Upper lobe of left lung (tissue), 6 donors: ENCODE measurements around the gene ASB3. TPM values are rescaled to one million over a fixed set of nuclear protein-coding genes. Genes with fewer than 3 reads are reported as not detected.
"Not testable (repeated sequence)": the region's sequence is repeated elsewhere in the genome, so short reads cannot be mapped to it uniquely, and the experiment has no call there.

Source experiments
- ATAC-seq, 2 donors: fragments of 200-7000 bp; cut with Tn5 transposase; one replicate each; pipeline ENCODE4 v1.9.1; 2022; ENCODE audit warnings: mild to moderate bottlenecking in 2 of 2, moderate library complexity in 2 of 2; ENCODE audit not compliant: low FRiP score in 2 of 2
- DNase-seq, 2 donors: peaks; one replicate each; pipeline ENCODE4 v3.0.0-alpha.2; 2019 to 2020
- H3K27ac ChIP-seq, 4 donors: fragments of 200-600 bp; sonication (generic); one replicate each; pipeline ENCODE4 v1.5.1; 2016 to 2019
- H3K27me3 ChIP-seq, 4 donors: fragments of 200-600 bp; sonication (generic); one replicate each; pipeline ENCODE4 v1.5.1; 2017 to 2019
- H3K36me3 ChIP-seq, 4 donors: fragments of 200-600 bp; sonication (generic); one replicate each; pipeline ENCODE4 v1.5.1; 2016 to 2019
- H3K4me1 ChIP-seq, 4 donors: fragments of 200-600 bp; sonication (generic); one replicate each; pipeline ENCODE4 v1.5.1; 2018 to 2019
- H3K4me3 ChIP-seq, 4 donors: fragments of 200-600 bp; sonication (generic); one replicate each; pipeline ENCODE4 v1.5.1; 2017 to 2019; ENCODE audit warnings: mild to moderate bottlenecking in 2 of 4, moderate library complexity in 1 of 4
- H3K9me3 ChIP-seq, 4 donors: fragments of 200-600 bp; sonication (generic); one replicate each; pipeline ENCODE4 v1.5.1; 2018 to 2019
- EP300 ChIP-seq, 4 donors: sonication (generic); formaldehyde crosslinking; IDR thresholded peaks; one replicate each; pipeline ENCODE4 v1.5.1; 2017; ENCODE audit warnings: antibody characterized with exemption in 4 of 4, control low read depth in 2 of 4
- POLR2A ChIP-seq, 4 donors: fragments of 450-650 bp; IDR thresholded peaks; one replicate each; pipeline ENCODE4 v1.5.1; 2016 to 2017; ENCODE audit warnings: antibody characterized with exemption in 4 of 4, mild to moderate bottlenecking in 2 of 4
- POLR2AphosphoS5 ChIP-seq, 2 donors: sonication (generic); formaldehyde crosslinking; IDR thresholded peaks; one replicate each; pipeline ENCODE4 v1.5.1; 2017; ENCODE audit warnings: antibody characterized with exemption in 2 of 2
- WGBS, 2 donors: methylation state at CpG; one replicate each; pipeline ENCODE4 v1.1.5; 2017 to 2018; 5-methylcytosine and 5-hydroxymethylcytosine counted together
- total RNA-seq, 6 donors: library from RNA; depleted of rRNA in 4 of 6; stranded (reverse); fragments of >200 nt in 4 of 6; gene quantifications; one replicate each; pipeline versions ENCODE4 v1.1.0 to v1.2.1, GENCODE V29; 2016 to 2021
- TF ChIP-seq, protein P1 (sequence below), 6 experiments: fragments of 450-650 bp in 4 of 6; fragments of 200-600 bp in 2 of 6; sonication (generic) in 2 of 6; IDR thresholded peaks; one replicate each; pipeline ENCODE4 v1.5.1; 2016 to 2019; ENCODE audit warnings: antibody characterized with exemption in 6 of 6
- donor health status: DM: no; HTN: no; CAD: no; lungs with moderate emphysema.
- donor health status: DM: no; HTN: yes; CAD: no; lungs with severe emphysema.

ASB3 gene
- total RNA-seq, 6 donors from 2014 or later: 16.4 to 54.2 (median 25.2) TPM

GRCh38 chr2:53660886-53661285 lies 125.9 kb downstream of the ASB3 start:
- no peak overlapping the region for H3K27ac ChIP-seq
- no peaks in the 10 kb centered on the region for H3K9me3 ChIP-seq
- H3K27me3 ChIP-seq: no peaks in the 10 kb centered on the region
- H3K36me3 ChIP-seq: no peaks in the 10 kb centered on the region
- H3K4me3 ChIP-seq: no peak overlapping the region
- WGBS, 2 donors: 96 to 100% methylated on average over 2 of the region's 2 CpGs
- H3K4me1 ChIP-seq: no peaks in the 10 kb centered on the region
- TF ChIP-seq, protein P1, sequence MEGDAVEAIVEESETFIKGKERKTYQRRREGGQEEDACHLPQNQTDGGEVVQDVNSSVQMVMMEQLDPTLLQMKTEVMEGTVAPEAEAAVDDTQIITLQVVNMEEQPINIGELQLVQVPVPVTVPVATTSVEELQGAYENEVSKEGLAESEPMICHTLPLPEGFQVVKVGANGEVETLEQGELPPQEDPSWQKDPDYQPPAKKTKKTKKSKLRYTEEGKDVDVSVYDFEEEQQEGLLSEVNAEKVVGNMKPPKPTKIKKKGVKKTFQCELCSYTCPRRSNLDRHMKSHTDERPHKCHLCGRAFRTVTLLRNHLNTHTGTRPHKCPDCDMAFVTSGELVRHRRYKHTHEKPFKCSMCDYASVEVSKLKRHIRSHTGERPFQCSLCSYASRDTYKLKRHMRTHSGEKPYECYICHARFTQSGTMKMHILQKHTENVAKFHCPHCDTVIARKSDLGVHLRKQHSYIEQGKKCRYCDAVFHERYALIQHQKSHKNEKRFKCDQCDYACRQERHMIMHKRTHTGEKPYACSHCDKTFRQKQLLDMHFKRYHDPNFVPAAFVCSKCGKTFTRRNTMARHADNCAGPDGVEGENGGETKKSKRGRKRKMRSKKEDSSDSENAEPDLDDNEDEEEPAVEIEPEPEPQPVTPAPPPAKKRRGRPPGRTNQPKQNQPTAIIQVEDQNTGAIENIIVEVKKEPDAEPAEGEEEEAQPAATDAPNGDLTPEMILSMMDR (IDR thresholded peaks at IDR 0.05): no peak
- TF ChIP-seq POLR2A (IDR thresholded peaks at IDR 0.05) (no peak), POLR2AphosphoS5 (IDR thresholded peaks at IDR 0.05) (no peak), EP300 (IDR thresholded peaks at IDR 0.05) (no peak)
- ATAC-seq (no peak), DNase-seq (no peak)

DNA sequence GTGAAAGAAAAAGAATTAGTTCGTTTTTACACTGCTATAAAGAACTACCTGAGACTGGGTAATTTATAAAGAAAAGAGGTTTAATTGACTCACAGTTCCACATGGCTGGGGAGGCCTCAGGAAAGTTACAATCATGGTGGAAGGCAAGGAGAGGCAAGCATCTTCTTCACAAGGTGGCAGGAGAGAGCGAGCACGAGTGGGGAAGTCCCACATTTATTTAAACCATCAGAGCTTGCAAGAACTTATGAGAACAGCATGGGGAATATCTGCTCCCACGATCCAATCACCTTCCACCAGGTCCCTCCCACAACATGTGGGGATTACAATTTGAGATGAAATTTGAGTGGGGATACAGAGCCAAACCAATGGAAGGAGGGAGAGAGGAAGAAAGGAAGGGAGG lies 128.3 kb downstream of the ASB3 start:
- DNase-seq: not testable (repeated sequence)

DNA sequence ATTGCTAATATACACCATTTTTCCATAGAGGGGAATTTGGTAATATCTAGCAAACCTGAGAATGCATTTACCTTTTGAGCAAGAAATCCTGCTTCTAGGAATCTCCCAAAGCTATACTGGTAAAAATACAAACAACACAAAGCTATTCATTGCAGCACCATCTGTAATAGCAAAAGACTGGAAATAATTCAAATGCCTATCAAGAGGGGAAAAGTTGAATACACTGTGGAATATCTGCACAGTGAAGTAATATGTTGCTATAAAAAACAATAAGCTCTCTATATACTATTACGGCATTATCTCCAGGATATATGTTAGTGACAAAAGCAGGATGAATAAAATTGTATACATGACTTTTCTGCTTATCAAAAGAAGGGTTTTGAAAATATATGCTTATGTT lies 131.5 kb downstream of the ASB3 start:
- no peak for ATAC-seq
- Histone ChIP-seq H3K27ac (no peak overlapping the region), H3K9me3 (no peaks in the 10 kb centered on the region), H3K27me3 (no peaks in the 10 kb centered on the region), H3K4me1 (no peaks in the 10 kb centered on the region), H3K4me3 (no peak overlapping the region), H3K36me3 (no peaks in the 10 kb centered on the region)
- 57 to 77% methylated on average over 1 of the region's 1 CpG for WGBS, 2 donors
- DNase-seq: no peak
- TF ChIP-seq, protein P1 (IDR thresholded peaks at IDR 0.05): no peak
- TF ChIP-seq POLR2AphosphoS5 (IDR thresholded peaks at IDR 0.05) (no peak), POLR2A (IDR thresholded peaks at IDR 0.05) (no peak), EP300 (IDR thresholded peaks at IDR 0.05) (no peak)

More for the DNA sequence above, 128.3 kb downstream of the ASB3 start:
- H3K36me3 ChIP-seq, H3K4me1 ChIP-seq, H3K27me3 ChIP-seq, ATAC-seq, H3K27ac ChIP-seq, H3K4me3 ChIP-seq, H3K9me3 ChIP-seq: not testable (repeated sequence)
- 80 to 88% methylated on average over 4 of the region's 4 CpGs for WGBS, 2 donors

DNA sequence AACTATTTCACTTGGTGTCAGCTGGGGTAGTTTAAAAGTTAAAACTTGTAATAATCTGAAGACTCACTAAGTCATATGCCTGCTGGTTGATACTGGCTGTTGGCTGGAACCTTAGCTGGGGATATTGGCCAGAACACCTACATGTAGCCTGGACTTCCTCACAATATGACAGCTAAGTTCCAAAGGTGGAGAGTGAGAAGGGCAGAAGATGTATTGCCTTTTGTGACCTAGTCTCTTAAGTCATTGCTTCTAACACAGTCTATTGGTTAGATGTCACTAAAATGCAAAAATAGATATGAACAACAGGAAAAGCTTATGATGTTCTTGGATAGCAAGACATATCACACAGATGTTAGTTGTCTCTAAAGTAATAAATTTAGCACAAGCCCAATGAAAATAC lies 132.4 kb downstream of the ASB3 start:
- Histone ChIP-seq H3K9me3 (no peaks in the 10 kb centered on the region), H3K27me3 (no peaks in the 10 kb centered on the region), H3K36me3 (no peaks in the 10 kb centered on the region), H3K4me1 (no peaks in the 10 kb centered on the region), H3K27ac (no peak overlapping the region), H3K4me3 (no peak overlapping the region)
- ATAC-seq (no peak), DNase-seq (no peak)
- TF ChIP-seq, protein P1 (IDR thresholded peaks at IDR 0.05): no peak
- TF ChIP-seq POLR2AphosphoS5 (IDR thresholded peaks at IDR 0.05) (no peak), POLR2A (IDR thresholded peaks at IDR 0.05) (no peak), EP300 (IDR thresholded peaks at IDR 0.05) (no peak)

- ATAC-seq: no peak
These were observed 134.6 kb downstream of the ASB3 start for GRCh38 chr2:53652131-53652530.

More at GRCh38 chr2:53652131-53652530, 134.6 kb downstream of the ASB3 start:
- no peak overlapping the region for H3K27ac ChIP-seq
- no peaks in the 10 kb centered on the region for H3K9me3 ChIP-seq
- H3K36me3 ChIP-seq: no peaks in the 10 kb centered on the region
- H3K4me1 ChIP-seq: no peaks in the 10 kb centered on the region
- 93 to 100% methylated on average over 2 of the region's 2 CpGs for WGBS, 2 donors
- no peaks in the 10 kb centered on the region for H3K27me3 ChIP-seq
- no peak for DNase-seq
- no peak overlapping the region for H3K4me3 ChIP-seq
- TF ChIP-seq POLR2A (IDR thresholded peaks at IDR 0.05) (no peak), EP300 (IDR thresholded peaks at IDR 0.05) (no peak), POLR2AphosphoS5 (IDR thresholded peaks at IDR 0.05) (no peak)
- TF ChIP-seq, protein P1 (IDR thresholded peaks at IDR 0.05): no peak
